HG03025 (cell line): Measurements from ENCODE around the gene POU5F1.

ENCODE experiments used
- ATAC-seq: cut with Tn5 transposase; IDR thresholded peaks from one replicate; pipeline ENCODE4 v1.9.1; 2021; ENCODE audit warnings: mild to moderate bottlenecking, moderate library complexity; ENCODE audit not compliant: unreplicated experiment, low FRiP score

POU5F1 gene

DNA sequence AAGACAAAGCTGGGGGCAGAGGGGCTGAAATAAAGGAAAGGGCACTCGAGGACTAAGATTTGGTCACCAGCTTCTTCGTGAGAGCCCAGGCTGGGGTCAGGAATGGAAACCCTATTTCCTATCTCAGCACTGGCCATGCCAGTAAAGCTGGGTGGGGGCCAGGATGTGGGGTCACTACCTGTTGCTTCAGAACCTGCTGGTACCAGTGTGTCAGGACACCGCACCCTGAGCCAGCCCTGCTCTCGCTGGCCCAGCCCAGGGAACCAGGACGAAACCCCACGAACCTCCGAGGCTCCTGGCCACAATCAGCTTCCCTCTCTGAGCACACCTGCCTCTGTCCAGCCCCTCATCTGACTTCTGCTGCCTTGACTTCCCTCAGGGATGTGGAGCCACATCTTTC lies 52.3 kb downstream of the POU5F1 start:
- ATAC-seq: no peak

DNA sequence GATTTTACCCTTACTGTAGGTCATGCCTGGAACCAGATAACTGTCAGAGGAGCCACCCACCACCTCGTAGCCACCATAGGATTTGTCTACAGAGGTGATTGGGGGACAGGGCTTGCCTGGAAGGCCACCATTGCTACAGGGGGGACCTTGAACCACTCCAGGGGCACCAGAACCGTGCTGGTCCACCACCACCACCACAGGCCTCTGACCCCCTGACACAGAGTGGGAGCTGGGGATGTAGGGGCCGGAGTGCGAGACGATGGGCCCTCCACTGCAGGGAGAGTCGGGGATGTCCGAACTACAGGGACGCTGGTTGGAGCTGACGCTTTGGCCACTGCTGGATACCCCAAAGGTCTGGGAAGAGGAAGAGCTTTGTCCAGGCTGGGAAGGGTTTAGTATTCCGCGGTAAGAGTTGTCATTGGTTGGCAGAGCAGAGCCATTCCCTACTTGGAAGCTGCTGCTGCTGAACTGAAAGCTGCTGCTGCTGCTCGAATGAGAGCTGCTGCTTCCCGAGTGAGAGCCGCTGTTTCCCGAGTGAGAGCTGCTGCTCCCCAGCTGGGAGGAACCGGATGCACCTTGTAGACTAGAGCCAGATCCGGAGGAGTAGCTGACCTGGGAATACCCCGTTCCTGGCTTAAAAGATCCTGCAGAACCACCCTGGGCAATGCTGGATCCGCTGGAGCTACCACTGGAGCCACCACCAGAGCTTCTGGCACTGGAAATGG lies 53.7 kb downstream of the POU5F1 start:
- no peak for ATAC-seq

DNA sequence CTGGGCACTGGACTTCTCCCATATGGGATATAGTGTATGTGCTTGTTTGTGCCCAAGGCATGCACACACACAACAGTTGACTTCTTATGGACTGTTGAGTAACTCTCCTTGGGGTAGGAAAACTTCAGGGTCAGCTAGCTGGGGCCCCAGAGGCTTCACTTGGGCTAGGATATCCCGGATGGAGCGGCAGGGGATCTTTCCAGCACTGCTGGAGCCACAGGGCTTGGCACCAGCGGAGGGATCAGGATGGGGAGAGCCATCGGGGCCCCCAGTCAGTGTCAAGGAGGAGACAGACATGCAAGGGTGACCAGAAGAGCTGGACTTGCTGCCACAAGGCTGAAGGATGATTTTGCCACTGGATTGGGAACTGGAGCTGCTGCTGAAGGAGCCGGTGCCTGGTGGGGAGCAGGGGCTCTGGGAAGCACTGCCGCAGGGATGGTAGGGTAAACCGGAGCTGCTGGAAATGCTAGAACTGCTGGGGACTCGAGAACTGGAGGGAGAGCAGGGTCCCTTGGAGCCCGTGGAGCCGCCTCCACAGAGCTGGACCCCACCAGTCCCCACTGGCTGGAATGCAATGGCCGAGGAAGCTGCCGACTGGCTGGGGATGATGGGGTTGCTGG lies 54.4 kb downstream of the POU5F1 start:
- ATAC-seq: no peak

DNA sequence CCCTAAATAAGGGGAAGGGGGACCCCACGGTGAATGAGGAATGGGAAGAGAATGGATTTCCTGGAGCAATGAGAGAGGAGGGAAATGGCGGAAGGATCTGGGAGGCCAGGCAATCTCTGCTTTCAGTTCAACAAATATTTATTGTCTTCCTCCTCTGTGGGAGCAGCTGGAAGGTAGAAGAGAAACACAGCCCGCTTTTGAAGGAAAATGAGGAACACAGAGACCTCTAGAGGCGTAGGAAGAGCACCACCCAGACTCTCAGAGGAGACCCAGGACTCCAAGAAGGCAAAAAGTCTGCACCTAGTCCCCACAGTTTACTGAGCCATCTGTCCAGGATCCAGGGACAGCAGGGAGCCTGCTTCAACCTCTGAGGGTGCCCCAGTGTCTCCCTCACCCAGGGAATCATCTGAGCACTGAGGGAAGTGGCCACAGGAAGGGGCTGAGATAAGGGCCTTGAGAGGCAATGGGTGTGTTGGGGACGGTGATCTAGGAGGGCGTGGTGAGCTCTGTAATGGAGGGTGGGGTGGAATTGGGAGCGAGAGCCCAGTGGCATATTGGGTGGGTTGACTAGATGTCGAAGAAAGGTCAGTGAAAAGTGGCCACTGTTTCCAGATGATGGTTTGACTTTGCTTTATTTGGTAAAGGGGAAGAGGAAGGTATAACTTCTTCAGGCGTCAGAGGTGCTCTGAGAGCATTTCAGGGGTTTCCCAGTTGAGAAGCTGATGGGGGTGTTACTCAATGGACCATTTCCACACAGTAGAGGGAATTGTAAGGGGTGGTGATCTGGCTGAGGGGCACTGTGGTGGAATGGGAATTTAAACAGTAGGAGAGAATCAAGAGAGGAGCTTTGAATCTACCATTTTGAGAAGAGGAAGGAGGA lies 55.3 kb downstream of the POU5F1 start:
- ATAC-seq: no peak

DNA sequence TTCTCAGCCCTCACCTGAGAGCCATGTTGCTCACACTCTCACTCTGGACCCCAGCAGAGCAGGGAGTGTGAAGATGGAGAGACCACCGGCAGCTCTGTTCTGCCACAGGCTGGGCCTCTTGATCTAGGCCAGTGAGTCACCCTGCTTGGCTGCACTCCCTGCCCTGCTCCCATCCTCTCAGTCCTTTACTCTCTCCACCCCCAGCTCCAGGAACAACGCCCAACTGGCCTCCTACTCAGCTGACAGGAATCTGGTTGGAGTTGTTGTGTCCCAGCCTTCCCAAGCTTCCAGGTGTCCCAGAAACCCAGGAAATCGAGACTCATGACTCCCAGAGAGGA lies 56.0 kb downstream of the POU5F1 start, which contains the start of gene PSORS1C1:
TSS of gene PSORS1C1 (plus strand) at position 260 of the 338 bp plus-strand sequence. CDS start 14,833 bp downstream, outside the sequence.
- no peak for ATAC-seq
